Omental fat pad (tissue), 4 donors: Measurements from ENCODE around the gene AGXT. TPM values are rescaled to one million over a fixed set of nuclear protein-coding genes. Genes with fewer than 3 reads are reported as not detected.

Experiments used
- ATAC-seq: fragments of 150-250 bp; one replicate; pipeline ENCODE4 v1.9.1; 2016; ENCODE audit warnings: mild to moderate bottlenecking, moderate library complexity; ENCODE audit not compliant: low FRiP score
- DNase-seq: peaks from one replicate; pipeline ENCODE4 v3.0.0-alpha.2; 2019; ENCODE audit warnings: low spot score
- CTCF ChIP-seq, 3 donors: fragments of 450-650 bp; IDR thresholded peaks; one replicate each; pipeline ENCODE4 v1.5.1; 2016 to 2017; ENCODE audit warnings: antibody characterized with exemption in 3 of 3, mild to moderate bottlenecking in 3 of 3, moderate library complexity in 2 of 3
- total RNA-seq, 4 donors: library from RNA; depleted of rRNA; stranded (reverse); fragments of >200 nt; gene quantifications; one replicate each; pipeline ENCODE4 v1.1.0, GENCODE V29; 2016

The AGXT gene
- total RNA-seq, 4 donors from 2014 or later, result 0.56 to 1.4 TPM; not detected in 2

DNA sequence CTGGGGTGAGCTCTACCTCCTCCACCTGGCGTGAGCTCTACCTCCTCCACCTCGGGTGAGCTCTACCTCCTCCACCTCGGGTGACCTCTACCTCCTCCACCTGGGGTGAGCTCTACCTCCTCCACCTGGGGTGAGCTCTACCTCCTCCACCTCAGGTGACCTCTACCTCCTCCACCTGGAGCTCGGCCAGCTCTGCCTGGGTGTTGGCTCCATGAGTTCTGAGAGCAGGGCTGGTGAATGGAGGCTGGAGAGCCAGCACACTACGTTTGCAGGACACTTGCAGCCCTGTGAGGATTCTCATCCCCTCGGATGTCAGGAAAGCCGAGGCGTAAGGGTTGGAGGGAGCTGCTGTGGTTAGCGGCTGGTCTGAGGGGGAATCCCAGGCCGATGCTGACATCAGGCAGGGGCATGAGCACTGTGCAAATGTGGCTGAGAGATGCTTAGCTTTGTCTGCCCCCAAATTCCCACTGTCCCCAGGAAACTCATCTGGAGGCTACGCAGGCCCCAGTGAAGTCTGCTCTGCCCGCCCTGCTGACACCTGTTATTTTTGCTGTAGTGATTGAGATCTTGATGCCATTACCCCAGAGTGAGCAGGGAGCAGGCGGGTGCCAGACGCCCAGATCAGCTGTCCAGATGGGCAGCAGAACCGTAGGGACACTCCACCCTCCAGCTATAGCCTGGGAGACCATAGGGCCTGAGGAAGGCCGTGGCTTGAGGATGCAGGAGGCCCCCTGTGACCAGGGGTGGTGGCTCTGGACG lies 40.8 kb downstream of the AGXT start:
- DNase-seq (no peak), ATAC-seq (no peak)
- no peak for TF ChIP-seq CTCF (IDR thresholded peaks at IDR 0.05)

DNA sequence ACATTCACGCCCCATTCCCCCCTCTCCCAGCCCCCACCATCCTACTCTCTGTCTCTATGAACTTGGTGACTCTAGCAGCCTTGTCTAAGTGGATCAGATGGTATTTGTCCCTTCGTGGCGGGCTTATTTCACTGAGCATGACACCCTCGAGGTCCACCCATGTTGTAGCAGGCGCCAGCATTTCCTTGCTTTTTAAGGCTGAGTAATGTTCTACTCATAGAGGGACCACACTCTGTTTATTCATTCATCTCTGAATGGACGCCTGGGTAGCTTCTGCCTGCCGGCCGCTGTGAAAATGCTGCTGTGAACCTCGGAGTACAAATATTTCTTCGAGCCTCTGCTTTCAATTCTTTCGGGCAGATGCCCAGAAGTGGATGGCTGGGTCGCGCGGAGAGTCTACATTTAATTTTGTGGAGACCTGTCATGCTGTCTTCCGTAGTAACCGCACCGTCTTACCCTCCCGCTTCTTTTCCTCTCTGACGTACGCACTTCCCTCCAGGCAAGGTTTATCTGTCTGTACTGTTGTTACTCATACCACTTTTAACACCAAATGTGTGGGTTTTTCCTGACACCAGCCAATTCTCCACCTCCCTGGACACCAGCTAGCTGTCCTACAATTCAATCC lies 43.1 kb downstream of the AGXT start:
- DNase-seq (no peak), ATAC-seq (no peak)
- no peak for TF ChIP-seq CTCF (IDR thresholded peaks at IDR 0.05)

DNA sequence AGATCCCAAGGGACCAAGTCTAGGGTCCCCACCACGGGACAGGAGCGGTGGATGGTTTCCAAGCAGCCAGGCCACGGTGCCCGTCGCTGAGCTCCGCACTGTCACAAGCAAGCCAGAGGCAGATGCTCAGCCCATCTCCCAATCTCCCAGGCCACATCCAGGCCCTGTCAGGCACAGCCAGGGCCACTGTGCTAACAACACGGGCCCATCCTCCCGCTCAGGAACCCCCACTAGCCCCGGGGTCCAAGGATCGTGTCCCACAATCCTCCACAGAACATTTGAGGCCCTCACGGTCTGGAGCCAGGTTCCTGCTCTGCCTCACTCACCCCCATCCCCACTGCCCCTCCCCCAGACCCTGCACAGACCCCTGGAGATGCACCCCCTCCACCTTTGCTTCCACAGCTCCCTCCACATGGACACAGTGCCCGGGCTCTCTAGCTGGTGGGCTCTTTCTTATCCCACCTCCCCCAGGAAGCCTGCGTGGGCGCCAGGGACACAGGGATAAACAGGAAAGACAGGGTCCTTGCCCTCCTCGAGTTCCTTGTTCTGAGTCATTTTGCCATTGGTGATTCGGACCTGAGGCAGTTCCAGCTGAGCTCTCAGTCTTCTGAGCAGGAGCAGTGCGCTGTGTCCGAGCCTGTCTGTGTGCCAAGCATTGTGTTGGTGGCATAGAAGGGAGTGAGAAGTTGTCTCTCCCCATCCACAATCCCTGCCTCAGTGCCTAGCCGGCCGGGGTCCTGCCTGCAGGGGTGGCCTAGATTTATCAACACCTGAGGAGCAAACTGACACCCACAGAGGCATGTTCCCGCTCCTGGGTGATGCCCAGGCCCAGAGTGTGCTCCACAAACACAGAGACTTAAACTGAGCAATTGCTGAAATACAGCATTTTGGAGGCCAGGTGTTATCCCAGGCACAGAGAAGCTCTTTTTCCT lies 44.5 kb downstream of the AGXT start:
- DNase-seq, result no peak
- no peak for ATAC-seq
- no peak for TF ChIP-seq CTCF (IDR thresholded peaks at IDR 0.05)

GRCh38 chr2:240913810-240914644 lies 45.4 kb downstream of the AGXT start:
- DNase-seq (peak; percentile 76), ATAC-seq (peak; percentile 45)
- no peak for TF ChIP-seq CTCF (IDR thresholded peaks at IDR 0.05)

DNA sequence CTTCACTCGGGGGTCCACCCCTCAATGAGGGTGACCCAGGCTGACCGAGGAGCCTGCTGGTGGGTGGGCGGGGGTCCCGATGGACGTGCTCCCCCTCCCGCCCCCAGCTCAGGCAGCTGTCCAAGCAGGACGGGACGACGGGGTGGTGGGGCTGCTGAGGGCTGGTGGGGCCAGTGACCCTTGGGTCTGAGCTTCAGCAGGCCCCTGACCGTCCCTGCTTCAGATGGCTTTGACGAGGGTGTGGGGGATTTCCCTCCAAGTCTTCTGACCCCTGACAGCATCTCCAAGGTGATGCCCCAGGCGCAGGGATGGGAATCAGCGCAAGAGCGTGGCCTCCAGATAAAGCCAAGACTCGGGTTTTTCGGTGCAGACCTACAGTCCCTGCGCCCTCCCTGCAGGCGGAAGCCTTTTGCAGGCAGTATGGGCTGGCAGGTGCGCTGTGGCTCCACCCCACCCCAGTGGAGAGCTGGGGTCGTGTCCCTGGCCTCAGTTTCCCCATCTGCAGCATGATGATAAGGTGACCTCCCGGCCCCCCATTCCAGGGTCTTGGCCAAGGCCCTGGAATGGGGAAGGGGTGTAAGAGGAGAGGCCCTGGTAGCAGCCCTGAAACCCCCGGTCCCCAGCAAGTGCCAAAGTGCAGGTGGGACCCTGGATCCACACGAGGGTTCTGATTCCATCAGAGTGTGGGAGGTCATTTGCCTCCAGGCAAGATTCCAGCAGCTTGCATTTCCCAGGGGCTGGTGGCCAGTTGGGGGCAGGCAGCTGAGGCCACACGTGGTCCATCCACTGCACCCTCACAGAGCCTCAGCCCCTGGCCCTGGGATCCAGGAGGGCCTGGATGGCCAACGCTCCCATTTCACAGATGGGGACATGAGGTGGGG lies 46.3 kb downstream of the AGXT start:
- ATAC-seq (no peak), DNase-seq (no peak)
- TF ChIP-seq CTCF (IDR thresholded peaks at IDR 0.05), result no peak
